Measurements from ENCODE around the gene PACRG. TPM values are rescaled to one million over a fixed set of nuclear protein-coding genes. Genes with fewer than 3 reads are reported as not detected.

PACRG gene
- total RNA-seq, 1 experiment from 2014 or later = not detected

DNA sequence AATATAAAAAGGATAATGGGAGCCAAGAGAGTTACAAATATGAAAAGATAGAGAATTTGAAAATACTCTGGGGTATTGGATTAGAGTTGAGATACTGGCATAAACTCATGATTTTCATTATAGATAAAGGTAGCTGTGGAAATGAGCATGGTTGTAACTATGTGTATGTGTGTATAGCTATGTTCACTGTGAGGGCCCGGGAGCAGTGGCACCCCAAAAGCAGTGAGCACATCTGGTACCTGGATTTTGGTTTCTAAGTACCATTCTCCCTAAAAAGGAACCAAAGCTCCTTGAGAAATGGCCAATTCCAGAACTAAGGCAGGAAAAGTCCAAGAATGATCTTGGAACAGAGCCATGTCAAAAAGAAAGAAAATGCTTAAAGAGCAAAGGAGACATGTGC is 484.3 kb downstream of the PACRG start:
- H3K27ac Mint-ChIP-seq (ENCODE audit: unreplicated experiment) = no peak overlapping the region
- no peak for DNase-seq
- TF ChIP-seq, protein P1, sequence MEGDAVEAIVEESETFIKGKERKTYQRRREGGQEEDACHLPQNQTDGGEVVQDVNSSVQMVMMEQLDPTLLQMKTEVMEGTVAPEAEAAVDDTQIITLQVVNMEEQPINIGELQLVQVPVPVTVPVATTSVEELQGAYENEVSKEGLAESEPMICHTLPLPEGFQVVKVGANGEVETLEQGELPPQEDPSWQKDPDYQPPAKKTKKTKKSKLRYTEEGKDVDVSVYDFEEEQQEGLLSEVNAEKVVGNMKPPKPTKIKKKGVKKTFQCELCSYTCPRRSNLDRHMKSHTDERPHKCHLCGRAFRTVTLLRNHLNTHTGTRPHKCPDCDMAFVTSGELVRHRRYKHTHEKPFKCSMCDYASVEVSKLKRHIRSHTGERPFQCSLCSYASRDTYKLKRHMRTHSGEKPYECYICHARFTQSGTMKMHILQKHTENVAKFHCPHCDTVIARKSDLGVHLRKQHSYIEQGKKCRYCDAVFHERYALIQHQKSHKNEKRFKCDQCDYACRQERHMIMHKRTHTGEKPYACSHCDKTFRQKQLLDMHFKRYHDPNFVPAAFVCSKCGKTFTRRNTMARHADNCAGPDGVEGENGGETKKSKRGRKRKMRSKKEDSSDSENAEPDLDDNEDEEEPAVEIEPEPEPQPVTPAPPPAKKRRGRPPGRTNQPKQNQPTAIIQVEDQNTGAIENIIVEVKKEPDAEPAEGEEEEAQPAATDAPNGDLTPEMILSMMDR (IDR thresholded peaks at IDR 0.05; ENCODE audit: insufficient read depth in 1 of 2, low read depth in 1 of 2, low read length in 1 of 2, severe bottlenecking in 1 of 2, unreplicated experiment in 1 of 2) = no peak

DNA sequence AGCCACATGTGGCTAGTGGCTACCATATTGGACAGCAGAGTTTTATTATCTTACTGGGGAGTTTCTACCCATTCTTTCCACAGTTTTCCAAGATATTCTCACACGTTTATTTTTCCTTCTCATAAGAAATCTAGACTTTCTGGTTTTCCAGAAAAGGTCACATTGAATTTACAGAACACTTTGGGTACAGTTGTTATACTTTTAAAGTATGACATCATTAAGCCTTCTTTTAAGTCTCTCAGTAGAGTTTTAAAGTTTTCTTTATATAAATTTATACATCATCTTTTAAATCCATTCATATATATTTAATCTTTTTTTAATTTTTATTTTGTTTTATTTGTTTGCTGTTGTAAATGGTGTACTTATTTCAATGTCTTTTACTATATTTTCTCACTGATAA is 486.5 kb downstream of the PACRG start:
- no peaks in the 10 kb centered on the region for H3K36me3 ChIP-seq (ENCODE audit: control insufficient read depth, insufficient read depth, low read length)
- Mint-ChIP-seq H3K9me3 (ENCODE audit: unreplicated experiment) (peaks cover 17% of the 10 kb centered on the region), H3K4me1 (ENCODE audit: low read depth, unreplicated experiment) (no peaks in the 10 kb centered on the region), H3K27ac (ENCODE audit: unreplicated experiment) (no peak overlapping the region), H3K27me3 (ENCODE audit: insufficient read depth, unreplicated experiment) (peaks cover 13% of the 10 kb centered on the region), H3K4me3 (ENCODE audit: unreplicated experiment) (no peak overlapping the region), H3K36me3 (ENCODE audit: insufficient read depth, unreplicated experiment) (no peaks in the 10 kb centered on the region)
- DNase-seq = no peak
- TF ChIP-seq, protein P1 (IDR thresholded peaks at IDR 0.05; ENCODE audit: insufficient read depth in 1 of 2, low read depth in 1 of 2, low read length in 1 of 2, severe bottlenecking in 1 of 2, unreplicated experiment in 1 of 2) = no peak
- no TSS peak for BruUV-seq (replicated peaks)
- no peak overlapping the region for H3K4me3 ChIP-seq (ENCODE audit: low read depth, low read length)
- ChIA-PET CTCF (no interaction called here), POLR2A (no interaction called here)
- no peaks in the 10 kb centered on the region for H3K9me3 ChIP-seq
- H3K4me1 ChIP-seq = no peaks in the 10 kb centered on the region
- intact Hi-C loops (cut with micrococcal nuclease; ENCODE audit: unreplicated experiment) = no loop called here
- no peaks in the 10 kb centered on the region for H3K27me3 ChIP-seq (replicated peaks; ENCODE audit: control insufficient read depth, insufficient read depth, low read length)

More for the DNA sequence above, 484.3 kb downstream of the PACRG start:
- intact Hi-C loops (cut with micrococcal nuclease; ENCODE audit: unreplicated experiment) = no loop called here
- Mint-ChIP-seq H3K9me3 (ENCODE audit: unreplicated experiment) (peaks cover 17% of the 10 kb centered on the region), H3K4me1 (ENCODE audit: low read depth, unreplicated experiment) (no peaks in the 10 kb centered on the region), H3K27me3 (ENCODE audit: insufficient read depth, unreplicated experiment) (peaks cover 10% of the 10 kb centered on the region), H3K36me3 (ENCODE audit: insufficient read depth, unreplicated experiment) (peaks cover 5% of the 10 kb centered on the region), H3K4me3 (ENCODE audit: unreplicated experiment) (no peak overlapping the region)
- no peaks in the 10 kb centered on the region for H3K9me3 ChIP-seq
- H3K36me3 ChIP-seq (ENCODE audit: control insufficient read depth, insufficient read depth, low read length) = no peaks in the 10 kb centered on the region
- BruUV-seq (replicated peaks) = no TSS peak
- H3K27me3 ChIP-seq (replicated peaks; ENCODE audit: control insufficient read depth, insufficient read depth, low read length) = no peaks in the 10 kb centered on the region
- ChIA-PET POLR2A (no interaction called here), CTCF (no interaction called here)
- no peaks in the 10 kb centered on the region for H3K4me1 ChIP-seq
- no peak overlapping the region for H3K4me3 ChIP-seq (ENCODE audit: low read depth, low read length)

DNA sequence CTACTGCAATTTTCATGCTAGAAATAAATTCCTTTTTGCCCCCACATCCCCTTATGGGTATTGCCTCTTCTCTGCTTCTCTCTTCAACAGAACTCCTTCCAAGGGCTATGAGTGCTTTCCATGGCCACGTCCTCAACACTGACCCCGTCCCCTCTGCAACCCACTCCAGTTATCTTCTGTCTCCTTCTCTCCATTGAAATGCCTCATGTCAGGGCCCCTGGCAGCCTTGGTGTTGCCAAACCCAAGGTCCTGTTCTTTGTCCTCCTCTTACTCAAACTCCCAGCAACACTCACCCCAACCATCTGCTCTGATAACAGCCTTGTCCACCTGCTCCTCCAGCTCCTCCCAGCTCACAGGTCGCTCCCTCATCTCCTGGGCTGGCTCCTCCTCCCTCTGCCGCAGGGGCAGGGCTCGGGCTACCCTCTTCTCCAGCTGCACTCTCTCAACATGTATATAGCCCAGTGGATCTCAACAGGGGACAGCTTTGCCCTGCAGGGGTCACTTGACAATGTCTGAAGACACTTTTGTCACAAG is 490.7 kb downstream of the PACRG start:
- TF ChIP-seq, protein P1 (IDR thresholded peaks at IDR 0.05; ENCODE audit: insufficient read depth in 1 of 2, low read depth in 1 of 2, low read length in 1 of 2, severe bottlenecking in 1 of 2, unreplicated experiment in 1 of 2) = no peak
- no peaks in the 10 kb centered on the region for H3K9me3 ChIP-seq
- H3K4me3 ChIP-seq (ENCODE audit: low read depth, low read length) = no peak overlapping the region
- POLR2A ChIA-PET = interaction anchor here (0.6 kb wide), 1 partner anchor 1956 kb away, joined by 4 read pairs; no protein-coding TSS in a partner anchor
- no peaks in the 10 kb centered on the region for H3K27me3 ChIP-seq (replicated peaks; ENCODE audit: control insufficient read depth, insufficient read depth, low read length)
- DNase-seq = no peak
- Mint-ChIP-seq H3K4me3 (ENCODE audit: unreplicated experiment) (no peak overlapping the region), H3K36me3 (ENCODE audit: insufficient read depth, unreplicated experiment) (no peaks in the 10 kb centered on the region), H3K4me1 (ENCODE audit: low read depth, unreplicated experiment) (no peaks in the 10 kb centered on the region), H3K9me3 (ENCODE audit: unreplicated experiment) (no peaks in the 10 kb centered on the region), H3K27ac (ENCODE audit: unreplicated experiment) (no peak overlapping the region), H3K27me3 (ENCODE audit: insufficient read depth, unreplicated experiment) (peaks cover 10% of the 10 kb centered on the region)
- CTCF ChIA-PET = no interaction called here
- no peaks in the 10 kb centered on the region for H3K36me3 ChIP-seq (ENCODE audit: control insufficient read depth, insufficient read depth, low read length)
- intact Hi-C loops (cut with micrococcal nuclease; ENCODE audit: unreplicated experiment) = no loop called here
- H3K4me1 ChIP-seq = no peaks in the 10 kb centered on the region
- BruUV-seq (replicated peaks) = no TSS peak

Measured in Caco-2 (cell line).